Hepatocyte (in vitro differentiated cells): ENCODE data around the gene PTPRN2.

Experiments
- EZH2 ChIP-seq: fragments of 200-600 bp; sonication (generic); IDR thresholded peaks from 2 replicates; pipeline ENCODE4 v1.6.1; 2016; ENCODE audit warnings: antibody characterized with exemption, mild to moderate bottlenecking, borderline replicate concordance
- TF ChIP-seq, protein P1 (sequence below): fragments of 200-600 bp; sonication (generic); IDR thresholded peaks from 2 replicates; pipeline ENCODE4 v1.5.1; 2016; ENCODE audit warnings: antibody characterized with exemption, mild to moderate bottlenecking; ENCODE audit not compliant: poor library complexity

DNA sequence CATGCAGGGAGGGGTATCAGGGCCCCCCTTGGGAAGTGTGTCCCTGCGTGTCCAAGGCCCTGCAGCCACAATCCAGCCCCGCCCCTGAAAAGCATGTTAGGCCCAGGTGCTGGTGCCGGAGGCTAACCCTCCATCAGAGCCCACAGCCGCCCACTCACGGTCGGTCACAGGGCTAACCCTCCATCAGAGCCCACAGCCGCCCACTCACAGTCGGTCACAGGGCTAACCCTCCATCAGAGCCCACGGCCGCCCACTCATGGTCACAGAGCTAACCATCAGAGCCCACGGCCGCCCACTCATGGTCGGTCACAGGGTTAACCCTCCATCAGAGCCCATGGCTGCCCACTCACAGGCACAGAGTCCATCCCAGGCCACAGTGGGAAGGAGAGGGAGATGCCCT lies 824.8 kb downstream of the PTPRN2 start:
- no peak for TF ChIP-seq EZH2
- TF ChIP-seq, protein P1, sequence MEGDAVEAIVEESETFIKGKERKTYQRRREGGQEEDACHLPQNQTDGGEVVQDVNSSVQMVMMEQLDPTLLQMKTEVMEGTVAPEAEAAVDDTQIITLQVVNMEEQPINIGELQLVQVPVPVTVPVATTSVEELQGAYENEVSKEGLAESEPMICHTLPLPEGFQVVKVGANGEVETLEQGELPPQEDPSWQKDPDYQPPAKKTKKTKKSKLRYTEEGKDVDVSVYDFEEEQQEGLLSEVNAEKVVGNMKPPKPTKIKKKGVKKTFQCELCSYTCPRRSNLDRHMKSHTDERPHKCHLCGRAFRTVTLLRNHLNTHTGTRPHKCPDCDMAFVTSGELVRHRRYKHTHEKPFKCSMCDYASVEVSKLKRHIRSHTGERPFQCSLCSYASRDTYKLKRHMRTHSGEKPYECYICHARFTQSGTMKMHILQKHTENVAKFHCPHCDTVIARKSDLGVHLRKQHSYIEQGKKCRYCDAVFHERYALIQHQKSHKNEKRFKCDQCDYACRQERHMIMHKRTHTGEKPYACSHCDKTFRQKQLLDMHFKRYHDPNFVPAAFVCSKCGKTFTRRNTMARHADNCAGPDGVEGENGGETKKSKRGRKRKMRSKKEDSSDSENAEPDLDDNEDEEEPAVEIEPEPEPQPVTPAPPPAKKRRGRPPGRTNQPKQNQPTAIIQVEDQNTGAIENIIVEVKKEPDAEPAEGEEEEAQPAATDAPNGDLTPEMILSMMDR, result no peak
